ENCODE results near the gene SLC4A9. TPM values are rescaled to one million over a fixed set of nuclear protein-coding genes. Genes with fewer than 3 reads are reported as not detected.

Gene SLC4A9, protein sequence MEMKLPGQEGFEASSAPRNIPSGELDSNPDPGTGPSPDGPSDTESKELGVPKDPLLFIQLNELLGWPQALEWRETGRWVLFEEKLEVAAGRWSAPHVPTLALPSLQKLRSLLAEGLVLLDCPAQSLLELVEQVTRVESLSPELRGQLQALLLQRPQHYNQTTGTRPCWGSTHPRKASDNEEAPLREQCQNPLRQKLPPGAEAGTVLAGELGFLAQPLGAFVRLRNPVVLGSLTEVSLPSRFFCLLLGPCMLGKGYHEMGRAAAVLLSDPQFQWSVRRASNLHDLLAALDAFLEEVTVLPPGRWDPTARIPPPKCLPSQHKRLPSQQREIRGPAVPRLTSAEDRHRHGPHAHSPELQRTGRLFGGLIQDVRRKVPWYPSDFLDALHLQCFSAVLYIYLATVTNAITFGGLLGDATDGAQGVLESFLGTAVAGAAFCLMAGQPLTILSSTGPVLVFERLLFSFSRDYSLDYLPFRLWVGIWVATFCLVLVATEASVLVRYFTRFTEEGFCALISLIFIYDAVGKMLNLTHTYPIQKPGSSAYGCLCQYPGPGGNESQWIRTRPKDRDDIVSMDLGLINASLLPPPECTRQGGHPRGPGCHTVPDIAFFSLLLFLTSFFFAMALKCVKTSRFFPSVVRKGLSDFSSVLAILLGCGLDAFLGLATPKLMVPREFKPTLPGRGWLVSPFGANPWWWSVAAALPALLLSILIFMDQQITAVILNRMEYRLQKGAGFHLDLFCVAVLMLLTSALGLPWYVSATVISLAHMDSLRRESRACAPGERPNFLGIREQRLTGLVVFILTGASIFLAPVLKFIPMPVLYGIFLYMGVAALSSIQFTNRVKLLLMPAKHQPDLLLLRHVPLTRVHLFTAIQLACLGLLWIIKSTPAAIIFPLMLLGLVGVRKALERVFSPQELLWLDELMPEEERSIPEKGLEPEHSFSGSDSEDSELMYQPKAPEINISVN
- under 1 TPM; 0.13 to 0.16 TPM for total RNA-seq

DNA sequence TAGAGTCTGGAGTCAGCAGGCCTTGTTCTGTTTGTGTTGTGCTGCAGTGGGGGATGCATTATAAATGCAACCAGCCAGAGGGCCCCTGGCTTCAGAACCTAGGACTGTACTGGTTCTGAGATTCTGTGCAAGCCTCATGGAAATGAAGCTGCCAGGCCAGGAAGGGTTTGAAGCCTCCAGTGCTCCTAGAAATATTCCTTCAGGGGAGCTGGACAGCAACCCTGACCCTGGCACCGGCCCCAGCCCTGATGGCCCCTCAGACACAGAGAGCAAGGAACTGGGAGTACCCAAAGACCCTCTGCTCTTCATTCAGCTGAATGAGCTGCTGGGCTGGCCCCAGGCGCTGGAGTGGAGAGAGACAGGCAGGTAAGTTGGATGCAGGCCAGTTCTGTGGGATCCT is at the start of gene SLC4A9:
TSS of gene SLC4A9 (plus strand) at position 94 of the 400 bp plus-strand sequence. CDS start at position 137, 43 bp downstream.
- no peak for DNase-seq
- no peaks in the 10 kb centered on the region for H3K36me3 Mint-ChIP-seq (ENCODE audit: low read depth)
- peaks cover 20% of the 10 kb centered on the region for H3K4me1 Mint-ChIP-seq (ENCODE audit: low read depth)
- ChIA-PET POLR2A (no interaction called here), CTCF (interaction anchor here (0.7 to 4.6 kb wide), 5 partner anchors 8 to 120 kb away, joined by 3 to 63 read pairs (median 8); partner anchors contain the start of gene HBEGF)
- H3K27ac Mint-ChIP-seq = no peak within 1 kb of the TSS
- no peak for ATAC-seq
- H3K27me3 Mint-ChIP-seq (ENCODE audit: low read depth) = peaks cover 9% of the 10 kb centered on the region
- no peaks in the 10 kb centered on the region for H3K9me3 Mint-ChIP-seq (ENCODE audit: insufficient read depth)
- no peak within 1 kb of the TSS for H3K4me3 Mint-ChIP-seq

DNA sequence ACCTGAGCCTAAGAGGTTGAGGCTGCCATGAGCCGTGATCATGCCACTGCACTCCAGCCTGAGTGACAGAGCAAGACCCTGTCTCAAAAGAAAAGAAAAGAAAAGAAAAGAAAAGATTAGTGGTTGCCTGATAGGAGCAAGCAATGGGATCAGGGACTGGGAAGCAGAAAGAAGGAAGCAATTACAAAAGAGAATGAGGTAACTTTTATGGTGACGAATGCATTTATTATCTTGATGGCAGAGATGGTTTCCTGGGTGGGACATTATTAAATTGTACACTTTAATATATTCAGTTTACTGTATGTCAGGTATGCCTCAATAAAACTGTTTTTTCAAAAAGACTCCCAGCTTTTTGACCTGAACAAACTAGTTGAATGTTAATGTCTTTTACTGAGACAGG is 49.6 kb upstream of the SLC4A9 start:
- ATAC-seq (no peak), DNase-seq (no peak)
- POLR2A ChIA-PET = no interaction called here
- peaks cover 14% of the 10 kb centered on the region for H3K4me1 Mint-ChIP-seq (ENCODE audit: low read depth)
- H3K36me3 Mint-ChIP-seq (ENCODE audit: low read depth) = no peaks in the 10 kb centered on the region
- peaks cover 15% of the 10 kb centered on the region for H3K27me3 Mint-ChIP-seq (ENCODE audit: low read depth)
- H3K4me3 Mint-ChIP-seq = no peak overlapping the region
- CTCF ChIA-PET = interaction anchor here (3.2 kb wide), 1 partner anchor 66 kb away, joined by 12 read pairs; no protein-coding TSS in a partner anchor
- H3K9me3 Mint-ChIP-seq (ENCODE audit: insufficient read depth) = no peaks in the 10 kb centered on the region
- no peak overlapping the region for H3K27ac Mint-ChIP-seq

DNA sequence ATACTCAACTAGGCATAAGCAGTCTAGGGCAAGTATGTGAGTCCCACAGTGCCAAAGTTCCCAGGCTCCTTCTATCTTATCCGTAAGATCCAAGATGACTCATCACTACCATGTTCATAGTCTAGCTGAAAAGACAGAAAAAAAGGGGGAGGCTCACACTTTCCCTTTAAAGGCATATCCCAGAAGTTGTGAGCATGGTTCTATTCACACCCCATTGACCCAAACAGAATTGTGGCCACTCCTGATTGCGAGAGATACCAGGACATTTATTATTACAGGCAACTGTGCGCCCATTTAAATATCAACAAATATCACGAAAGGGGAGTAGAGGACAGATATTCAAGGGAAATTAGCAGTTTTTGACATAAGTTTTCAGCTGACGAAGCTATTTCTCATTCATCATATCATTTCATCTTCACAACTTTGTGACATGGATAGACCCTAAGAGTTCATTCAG is 49.0 kb upstream of the SLC4A9 start:
- no peak for ATAC-seq
- Mint-ChIP-seq H3K36me3 (ENCODE audit: low read depth) (no peaks in the 10 kb centered on the region), H3K4me1 (ENCODE audit: low read depth) (peaks cover 14% of the 10 kb centered on the region), H3K27ac (no peak overlapping the region), H3K9me3 (ENCODE audit: insufficient read depth) (no peaks in the 10 kb centered on the region), H3K27me3 (ENCODE audit: low read depth) (peaks cover 13% of the 10 kb centered on the region), H3K4me3 (no peak overlapping the region)
- ChIA-PET CTCF (interaction anchor here (3.2 kb wide), 1 partner anchor 66 kb away, joined by 12 read pairs; no protein-coding TSS in a partner anchor), POLR2A (interaction anchor here (0.7 to 1.6 kb wide), 2 partner anchors 8 to 35 kb away, joined by 4 to 7 read pairs; partner anchors contain the start of gene PFDN1)
- no peak for DNase-seq

DNA sequence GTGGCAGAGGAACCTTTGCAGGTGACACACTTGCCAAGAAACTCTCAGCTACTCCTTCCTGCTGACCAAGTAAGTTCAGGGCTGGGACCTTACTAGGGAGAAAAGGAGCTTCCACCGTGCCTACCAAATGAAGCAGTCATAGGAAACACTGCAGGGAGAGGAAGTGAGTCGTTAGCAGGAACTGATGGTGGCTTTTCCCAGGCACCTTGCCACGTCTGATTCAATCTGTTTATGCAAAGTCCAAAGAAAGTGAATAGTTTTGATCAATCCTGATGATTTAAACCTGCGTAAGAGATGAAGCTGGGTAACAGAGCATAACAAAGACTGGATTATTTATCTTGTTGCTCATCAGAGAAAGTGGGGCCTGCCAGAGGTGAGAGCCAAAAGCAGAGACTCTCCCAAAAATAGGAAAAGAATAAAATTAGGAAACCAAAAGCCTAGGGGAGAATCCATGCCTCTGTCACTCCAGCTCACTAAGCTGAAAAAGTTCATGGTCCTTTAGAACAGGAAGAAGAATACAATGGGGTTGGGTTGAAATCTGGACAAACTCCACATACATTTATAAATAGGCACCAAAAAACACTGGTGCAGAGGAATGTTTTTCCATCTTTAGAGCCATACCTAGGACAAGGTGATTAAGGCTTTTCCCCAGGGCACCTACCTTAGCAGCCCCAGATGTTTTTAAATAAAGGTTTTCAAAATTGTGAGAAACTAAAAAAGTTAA is 47.8 kb upstream of the SLC4A9 start:
- ChIA-PET POLR2A (interaction anchor here (1.6 kb wide), 1 partner anchor 9 kb away, joined by 7 read pairs; the partner anchor contains the start of gene PFDN1), CTCF (interaction anchor here (0.7 to 1.5 kb wide), 3 partner anchors 33 to 51 kb away, joined by 3 to 5 read pairs (median 4); no protein-coding TSS in a partner anchor)
- Mint-ChIP-seq H3K9me3 (ENCODE audit: insufficient read depth) (no peaks in the 10 kb centered on the region), H3K4me1 (ENCODE audit: low read depth) (peaks cover 14% of the 10 kb centered on the region), H3K27ac (no peak overlapping the region), H3K4me3 (no peak overlapping the region), H3K27me3 (ENCODE audit: low read depth) (peaks cover 13% of the 10 kb centered on the region), H3K36me3 (ENCODE audit: low read depth) (no peaks in the 10 kb centered on the region)
- DNase-seq = no peak
- no peak for ATAC-seq

DNA sequence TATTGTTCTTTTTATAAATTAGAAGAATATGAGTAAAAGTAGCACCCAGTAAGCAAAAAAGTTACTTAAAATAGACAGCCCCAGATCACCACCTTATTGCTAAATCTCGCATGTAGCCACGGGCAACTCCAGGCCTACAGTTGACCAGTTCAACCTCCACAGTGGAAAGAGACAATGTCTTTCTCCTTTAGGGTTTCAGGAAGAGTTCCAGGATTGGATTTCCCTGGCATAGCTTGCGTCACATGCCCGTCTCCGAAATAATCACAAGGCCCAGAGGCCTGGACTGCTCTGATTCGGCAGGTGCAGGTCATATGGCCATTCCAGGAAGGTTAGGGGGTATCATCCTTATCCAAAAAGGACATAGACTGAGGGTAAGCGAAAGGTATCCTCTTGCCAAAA is 47.2 kb upstream of the SLC4A9 start:
- no peak for ATAC-seq
- Mint-ChIP-seq H3K27ac (no peak overlapping the region), H3K4me1 (ENCODE audit: low read depth) (peaks cover 14% of the 10 kb centered on the region), H3K9me3 (ENCODE audit: insufficient read depth) (no peaks in the 10 kb centered on the region), H3K27me3 (ENCODE audit: low read depth) (peaks cover 13% of the 10 kb centered on the region), H3K36me3 (ENCODE audit: low read depth) (no peaks in the 10 kb centered on the region), H3K4me3 (no peak overlapping the region)
- no peak for DNase-seq
- CTCF ChIA-PET = interaction anchor here (0.6 to 1.5 kb wide), 3 partner anchors 32 to 83 kb away, joined by 3 to 5 read pairs (median 4); no protein-coding TSS in a partner anchor
- POLR2A ChIA-PET = no interaction called here

DNA sequence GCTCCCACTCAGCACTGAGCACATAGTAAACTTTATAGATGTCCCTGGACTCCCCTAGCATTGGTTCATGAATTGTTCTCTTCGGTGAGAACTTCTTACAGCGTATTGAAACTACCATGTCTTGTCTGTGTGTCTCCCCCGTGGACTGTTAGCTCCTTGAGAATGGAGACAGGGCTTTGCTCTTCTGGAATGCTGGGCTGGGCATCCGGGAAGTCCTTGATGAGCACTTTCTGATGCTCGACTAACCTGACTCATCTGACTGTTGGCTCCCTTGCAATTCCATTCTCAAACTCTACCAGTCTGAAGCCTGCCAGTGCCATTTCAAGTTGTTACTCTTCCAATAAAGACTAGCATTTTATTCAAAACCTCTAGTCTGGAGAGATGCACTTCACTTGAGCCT is 42.1 kb upstream of the SLC4A9 start:
- H3K36me3 Mint-ChIP-seq (ENCODE audit: low read depth) = no peaks in the 10 kb centered on the region
- peaks cover 1% of the 10 kb centered on the region for H3K4me1 Mint-ChIP-seq (ENCODE audit: low read depth)
- H3K27ac Mint-ChIP-seq = no peak overlapping the region
- H3K9me3 Mint-ChIP-seq (ENCODE audit: insufficient read depth) = no peaks in the 10 kb centered on the region
- H3K4me3 Mint-ChIP-seq = no peak overlapping the region
- ATAC-seq (no peak), DNase-seq (no peak)
- no peaks in the 10 kb centered on the region for H3K27me3 Mint-ChIP-seq (ENCODE audit: low read depth)
- ChIA-PET POLR2A (no interaction called here), CTCF (interaction anchor here (1.0 kb wide), 1 partner anchor 34 kb away, joined by 3 read pairs; no protein-coding TSS in a partner anchor)

DNA sequence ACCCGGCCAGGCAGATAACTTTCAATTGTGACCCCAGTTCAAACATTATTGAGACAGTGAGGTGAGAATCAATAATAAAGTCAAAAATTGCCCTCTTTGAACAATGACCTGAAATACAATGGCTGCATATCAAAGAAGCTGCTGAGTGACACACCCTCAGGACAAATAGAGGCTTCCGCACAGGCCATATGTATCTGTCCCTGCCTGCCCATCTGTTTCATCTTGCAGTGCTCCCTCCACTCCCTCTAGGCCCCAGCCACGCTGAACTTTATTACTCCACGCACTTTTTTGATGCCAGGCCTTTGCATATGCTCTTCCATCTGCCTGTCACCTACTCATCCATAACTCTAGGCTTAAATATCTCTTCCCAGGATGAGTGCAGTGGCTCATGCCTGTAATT is 41.2 kb upstream of the SLC4A9 start:
- Mint-ChIP-seq H3K4me3 (no peak overlapping the region), H3K27me3 (ENCODE audit: low read depth) (no peaks in the 10 kb centered on the region), H3K9me3 (ENCODE audit: insufficient read depth) (no peaks in the 10 kb centered on the region), H3K27ac (no peak overlapping the region), H3K4me1 (ENCODE audit: low read depth) (no peaks in the 10 kb centered on the region), H3K36me3 (ENCODE audit: low read depth) (no peaks in the 10 kb centered on the region)
- no peak for DNase-seq
- ChIA-PET POLR2A (no interaction called here), CTCF (no interaction called here)
- no peak for ATAC-seq

DNA sequence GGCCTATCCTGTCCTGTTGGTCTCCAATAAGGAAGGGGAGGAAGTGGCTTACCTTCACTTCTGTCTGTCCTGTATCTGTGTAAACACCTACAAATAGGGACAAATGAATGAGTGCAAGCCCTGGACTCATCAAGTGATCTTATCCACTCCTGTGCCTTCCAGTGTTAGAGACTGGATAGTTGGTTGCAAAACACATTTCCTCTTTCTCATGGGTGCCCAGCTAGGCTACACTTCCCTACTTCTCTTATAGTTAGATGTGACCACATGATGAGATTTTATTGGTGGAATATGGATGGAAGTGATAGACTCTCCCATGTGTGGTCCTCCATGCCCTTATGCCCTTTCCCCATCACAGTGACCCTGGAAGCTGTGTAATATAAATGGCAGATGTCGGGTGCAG is 40.2 kb upstream of the SLC4A9 start:
- no peak overlapping the region for H3K27ac Mint-ChIP-seq
- H3K4me3 Mint-ChIP-seq = no peak overlapping the region
- H3K27me3 Mint-ChIP-seq (ENCODE audit: low read depth) = peaks cover 1% of the 10 kb centered on the region
- H3K36me3 Mint-ChIP-seq (ENCODE audit: low read depth) = no peaks in the 10 kb centered on the region
- no peaks in the 10 kb centered on the region for H3K9me3 Mint-ChIP-seq (ENCODE audit: insufficient read depth)
- DNase-seq (no peak), ATAC-seq (no peak)
- ChIA-PET CTCF (interaction anchor here (2.0 kb wide), 1 partner anchor 32 kb away, joined by 10 read pairs; no protein-coding TSS in a partner anchor), POLR2A (no interaction called here)
- no peaks in the 10 kb centered on the region for H3K4me1 Mint-ChIP-seq (ENCODE audit: low read depth)

DNA sequence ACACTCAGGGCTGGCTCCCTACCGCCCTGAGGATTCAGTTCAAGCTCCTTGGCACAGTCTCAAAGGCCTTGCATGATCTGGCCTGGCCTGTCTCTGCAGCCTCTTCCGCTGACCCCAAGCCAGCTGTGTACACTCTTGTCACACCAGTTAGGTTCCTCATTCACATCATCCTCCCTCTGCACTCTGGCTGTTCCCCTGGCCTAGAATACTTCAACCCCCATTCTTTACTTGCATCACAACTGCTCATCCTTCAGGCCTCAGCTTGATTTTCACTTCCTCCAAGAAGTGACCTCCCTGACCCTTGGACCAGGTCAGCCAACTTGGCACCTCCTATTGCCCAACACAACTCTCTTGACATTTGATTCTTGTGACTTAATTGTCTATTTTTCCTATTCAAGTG is 38.2 kb upstream of the SLC4A9 start:
- Mint-ChIP-seq H3K36me3 (ENCODE audit: low read depth) (no peaks in the 10 kb centered on the region), H3K4me1 (ENCODE audit: low read depth) (no peaks in the 10 kb centered on the region), H3K4me3 (no peak overlapping the region), H3K9me3 (ENCODE audit: insufficient read depth) (no peaks in the 10 kb centered on the region), H3K27me3 (ENCODE audit: low read depth) (peaks cover 6% of the 10 kb centered on the region), H3K27ac (no peak overlapping the region)
- POLR2A ChIA-PET = no interaction called here
- DNase-seq = no peak
- ATAC-seq = no peak
- CTCF ChIA-PET = interaction anchor here (0.6 to 2.0 kb wide), 4 partner anchors 30 to 1837 kb away, joined by 3 to 10 read pairs (median 3); no protein-coding TSS in a partner anchor

DNA sequence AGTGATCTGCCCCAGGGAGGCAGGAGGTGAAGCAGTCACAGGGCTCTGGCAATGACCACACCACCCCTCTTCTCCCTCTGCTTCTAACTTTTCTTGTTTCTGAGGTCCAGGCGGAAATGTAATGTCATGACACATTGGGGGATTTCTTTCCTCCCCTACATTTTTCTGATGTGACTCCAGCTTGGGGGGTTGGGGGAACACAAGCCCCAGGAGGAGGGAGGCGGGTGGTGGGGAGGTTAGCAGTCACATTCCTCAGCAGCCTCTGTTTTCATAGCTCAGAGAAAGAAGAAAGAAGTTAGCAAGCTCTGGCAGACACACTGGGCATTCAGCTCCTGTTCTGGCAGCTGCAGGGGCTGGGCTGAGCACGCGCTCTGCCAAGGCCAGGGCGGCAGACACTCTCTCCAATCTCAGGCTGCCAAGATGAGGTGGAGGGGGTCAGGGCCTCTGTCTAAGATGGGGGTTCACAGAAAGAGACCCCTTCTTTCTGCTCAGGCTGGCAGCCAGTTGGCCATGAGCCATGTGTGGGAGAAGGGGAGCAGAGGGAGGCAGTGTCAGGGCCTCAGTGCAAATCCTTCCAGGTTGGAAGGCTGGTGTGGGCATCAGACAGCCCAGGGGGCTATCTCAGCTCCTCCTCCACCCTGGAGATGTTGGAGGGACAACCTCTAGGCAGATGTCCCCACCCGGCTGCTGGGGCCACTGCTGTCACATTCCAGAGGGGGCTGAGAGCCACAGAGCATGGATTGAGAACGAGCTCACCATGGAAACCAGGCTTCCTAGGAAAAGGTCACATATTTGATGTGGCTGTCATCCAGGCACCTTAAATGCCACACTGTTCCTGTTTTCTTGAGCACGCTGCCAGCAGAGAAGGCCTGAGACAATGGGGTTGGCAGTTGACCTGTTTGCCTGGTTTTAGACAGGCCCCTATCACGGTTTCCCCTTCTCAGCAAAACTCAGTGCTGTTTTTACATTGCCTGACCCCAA is 37.0 kb upstream of the SLC4A9 start:
- Mint-ChIP-seq H3K27ac (no peak overlapping the region), H3K4me3 (no peak overlapping the region), H3K36me3 (ENCODE audit: low read depth) (no peaks in the 10 kb centered on the region), H3K4me1 (ENCODE audit: low read depth) (no peaks in the 10 kb centered on the region), H3K27me3 (ENCODE audit: low read depth) (peaks cover 6% of the 10 kb centered on the region), H3K9me3 (ENCODE audit: insufficient read depth) (no peaks in the 10 kb centered on the region)
- ATAC-seq (no peak), DNase-seq (no peak)
- CTCF ChIA-PET = interaction anchor here (1.5 to 1.6 kb wide), 2 partner anchors 29 to 78 kb away, joined by 5 read pairs; no protein-coding TSS in a partner anchor
- POLR2A ChIA-PET = no interaction called here

Data from activated CD8-positive, alpha-beta T cell treated with anti-CD3 and anti-CD28 coated beads, Interleukin-2, amount 10 ng/mL, durations not matched to agents 7 days and 5 days (primary cell).